ENCODE measurements around the gene KRT1. TPM values are rescaled to one million over a fixed set of nuclear protein-coding genes. Genes with fewer than 3 reads are reported as not detected.
"Not testable (repeated sequence)": the region's sequence is repeated elsewhere in the genome, so short reads cannot be mapped to it uniquely, and the experiment has no call there.

KRT1 gene
- total RNA-seq: 0.16 TPM

DNA sequence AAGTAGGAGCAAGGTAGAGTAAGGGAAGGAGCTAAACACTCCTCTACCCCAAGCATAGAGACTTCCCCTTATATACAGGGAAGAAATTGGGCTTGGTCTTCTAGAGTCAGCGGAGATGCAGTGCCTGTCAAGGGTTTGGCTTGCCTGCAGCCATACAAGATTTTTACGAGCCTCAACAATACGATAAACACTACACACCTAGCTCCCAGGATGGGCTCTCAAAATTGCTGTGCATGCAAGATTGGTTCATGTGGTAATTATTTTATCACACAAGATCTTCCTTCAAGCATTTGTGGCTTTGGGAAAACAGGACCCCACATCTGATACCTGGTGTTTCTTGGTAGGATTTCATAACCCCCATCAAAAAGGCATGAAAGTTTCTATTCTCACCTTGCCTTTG lies at the start of gene KRT1:
KRT1 (minus strand) TSS at position 45 of the 400 bp plus-strand sequence. CDS start 59 bp downstream, outside the sequence.
- no peak for DNase-seq

DNA sequence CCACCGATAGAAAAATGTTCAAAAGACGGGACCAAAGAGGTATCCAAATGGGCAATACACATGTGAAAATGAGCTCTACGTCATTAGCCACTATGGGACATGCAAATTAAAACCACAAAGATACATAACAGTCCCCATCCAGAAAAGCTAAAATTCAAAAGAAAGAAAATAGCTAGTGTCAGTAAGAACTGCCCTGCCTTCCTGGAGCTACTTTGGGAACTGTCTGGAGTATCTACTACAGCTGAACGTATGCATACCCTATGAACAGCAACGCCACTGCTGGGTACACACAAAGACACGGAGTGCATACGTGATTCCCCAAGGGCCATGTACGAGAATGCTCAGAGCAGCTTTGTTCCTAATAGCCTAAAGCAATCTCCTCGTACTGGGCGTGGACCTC lies 48.9 kb upstream of the KRT1 start:
- no peak for DNase-seq

DNA sequence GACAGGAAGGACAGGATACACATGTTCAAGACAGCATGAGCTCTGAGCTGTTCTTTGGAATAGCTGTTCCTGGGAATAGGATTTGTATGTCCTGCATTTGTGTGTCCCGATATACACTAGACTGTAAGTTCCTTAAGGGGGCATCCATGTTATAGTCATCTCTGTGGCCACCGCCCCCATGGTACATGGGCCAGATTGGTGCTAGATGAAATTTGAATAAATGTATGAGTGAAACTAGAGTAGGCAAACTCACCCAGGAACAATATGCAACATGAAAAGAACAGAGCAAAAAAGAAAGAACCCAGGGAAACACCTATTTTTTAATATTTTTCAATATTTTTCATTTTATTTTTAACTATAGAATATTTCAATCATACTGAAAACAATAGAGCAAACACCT lies 48.2 kb upstream of the KRT1 start:
- DNase-seq: no peak

DNA sequence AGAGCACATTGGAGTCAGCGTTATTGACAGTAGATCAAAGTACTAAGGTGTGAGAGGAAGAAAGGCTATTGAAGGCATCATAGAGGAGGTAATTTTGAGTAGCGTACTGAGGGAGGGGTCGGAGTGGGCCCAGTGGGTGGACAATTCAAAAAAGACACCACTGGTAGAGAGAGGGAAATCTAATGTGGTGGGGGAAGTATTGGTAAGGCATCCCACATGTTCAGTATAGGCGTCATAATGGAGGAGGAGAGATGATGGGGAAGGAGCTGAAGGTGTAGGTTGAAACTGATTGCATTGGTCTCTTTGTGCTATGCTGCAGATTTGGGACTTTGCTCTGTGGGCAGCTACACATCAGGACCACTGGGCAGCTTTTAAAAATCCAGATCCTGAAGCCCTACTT lies 46.8 kb upstream of the KRT1 start:
- no peak for DNase-seq

DNA sequence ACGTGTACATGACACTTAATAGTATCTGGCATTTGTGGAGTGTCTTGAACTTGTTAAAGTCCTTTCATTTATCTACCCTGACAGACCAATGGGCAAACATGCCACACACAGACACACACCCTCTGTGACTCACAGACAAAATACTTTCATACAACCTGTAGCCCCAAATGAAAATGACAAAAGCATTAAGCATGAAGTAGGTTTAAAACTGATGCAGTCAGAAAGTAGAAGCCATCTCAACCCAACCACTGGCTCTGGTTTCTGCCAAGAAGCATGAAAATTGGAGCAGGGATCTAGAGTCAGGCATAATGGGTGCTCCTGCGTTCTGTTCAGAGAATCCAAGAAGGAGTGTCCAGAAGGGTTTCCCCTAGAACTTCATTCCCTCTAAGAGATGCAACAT lies 46.2 kb upstream of the KRT1 start:
- DNase-seq: no peak

DNA sequence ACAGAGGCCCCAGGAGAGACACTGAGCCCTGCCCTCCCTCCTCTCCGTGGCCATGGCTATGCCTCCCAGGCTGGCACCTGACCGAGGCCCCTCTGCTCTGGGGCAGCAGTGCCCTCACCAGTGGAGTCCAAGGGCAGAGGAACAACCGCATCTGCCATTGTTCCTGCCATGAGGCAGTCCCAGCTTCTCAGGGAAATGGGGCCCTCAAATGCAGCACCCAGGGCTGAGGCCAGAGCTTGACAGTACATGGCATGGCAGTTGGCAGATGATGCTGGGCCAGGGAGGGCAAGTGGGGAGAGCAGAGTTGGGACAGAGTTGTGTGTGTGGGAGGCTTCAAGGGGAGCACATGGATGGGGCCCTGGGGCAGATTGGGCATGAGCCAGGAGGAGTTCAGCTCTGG lies 44.2 kb upstream of the KRT1 start:
- DNase-seq: no peak

DNA sequence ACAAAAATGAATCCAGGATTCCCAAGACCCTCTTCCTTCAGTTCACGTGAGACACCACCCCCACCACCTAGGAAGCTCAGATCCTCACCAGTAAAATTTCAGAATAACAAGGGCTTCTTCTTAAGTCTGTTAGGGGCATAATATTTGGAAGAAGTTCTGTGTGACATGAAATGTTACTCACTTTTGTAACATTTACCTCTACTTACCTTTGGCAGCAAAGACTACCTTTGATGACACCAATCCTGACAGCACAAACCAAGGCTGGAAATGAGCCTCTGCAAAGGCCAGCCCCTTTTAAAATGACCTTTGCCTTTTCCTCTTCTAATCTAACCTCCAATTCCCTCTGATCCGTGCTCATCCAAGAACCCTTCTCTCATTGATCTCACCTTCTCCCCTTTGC lies 42.5 kb upstream of the KRT1 start:
- DNase-seq: no peak

DNA sequence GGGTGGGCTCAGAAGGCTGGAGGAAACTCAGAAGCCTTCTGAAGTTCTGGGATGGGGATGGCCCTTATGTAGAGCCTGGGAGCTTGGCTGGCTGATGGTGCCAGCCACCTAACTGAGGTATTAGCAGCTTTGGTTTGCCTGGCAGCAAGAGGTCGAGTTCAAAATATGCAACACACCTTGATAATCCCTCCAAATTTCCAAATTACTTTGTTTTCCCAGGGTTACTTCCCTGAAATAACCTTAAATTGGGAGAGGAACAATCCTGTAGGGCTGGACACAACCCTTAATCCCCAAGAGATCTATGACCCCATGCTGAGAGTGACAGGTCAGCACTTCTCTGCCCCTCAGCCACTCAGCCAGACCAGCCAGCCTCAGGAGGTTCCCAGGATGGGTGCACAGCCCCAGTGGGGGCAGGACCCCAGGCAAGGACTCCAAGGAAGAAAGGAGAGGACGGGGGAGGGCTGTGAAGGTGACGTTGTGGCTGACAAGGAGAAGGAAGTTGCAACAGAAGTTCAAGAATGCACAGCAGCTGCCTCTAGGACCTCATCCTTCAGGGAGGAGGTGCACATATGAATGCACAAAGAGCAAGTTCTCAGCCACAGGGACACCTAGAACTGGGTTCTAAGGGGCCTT lies 41.7 kb upstream of the KRT1 start:
- DNase-seq: no peak

DNA sequence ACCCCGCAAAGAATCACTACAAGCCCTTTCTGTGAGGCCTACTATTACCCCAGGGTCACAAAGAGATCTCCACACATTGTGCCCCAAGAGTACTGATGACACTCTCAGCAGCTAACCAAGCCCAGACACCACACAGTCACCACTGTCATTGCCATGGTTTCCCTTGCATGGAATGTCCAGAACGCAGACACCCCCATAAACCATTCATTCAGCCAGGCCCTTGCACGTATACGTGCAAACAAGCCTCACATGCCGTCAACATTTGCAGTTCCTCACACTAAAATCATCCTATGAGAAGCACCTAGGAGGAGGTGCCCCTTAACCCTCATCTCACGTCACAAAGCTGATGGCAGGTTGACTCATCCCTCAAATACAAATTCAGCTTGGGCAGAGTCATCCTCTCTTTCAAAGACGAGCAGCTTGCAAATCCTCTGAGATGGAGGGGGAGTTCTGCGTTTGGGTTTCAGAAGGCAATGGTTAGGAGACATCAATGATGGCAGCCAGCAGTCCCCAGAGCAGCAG lies 40.2 kb upstream of the KRT1 start:
- no peak for DNase-seq

DNA sequence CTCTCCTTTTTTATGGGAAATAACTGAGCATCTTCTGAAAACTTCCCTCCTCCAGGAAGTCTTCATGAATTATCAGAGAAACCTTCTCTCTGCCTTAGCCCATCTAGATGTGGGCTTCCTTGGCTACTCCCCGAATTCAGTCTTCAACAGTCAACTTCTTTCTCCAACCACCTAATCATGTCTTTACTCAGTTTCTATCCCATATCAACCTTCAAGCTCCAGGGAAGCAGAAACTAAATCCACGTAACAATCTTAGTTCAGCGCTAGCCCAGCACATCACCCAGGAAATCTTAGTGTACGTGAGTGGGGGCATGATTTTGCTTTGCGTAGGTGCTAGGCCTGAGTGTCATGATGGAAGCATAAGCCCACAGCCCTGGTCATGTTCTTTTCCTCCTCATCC lies 35.9 kb upstream of the KRT1 start:
- DNase-seq: no peak

DNA sequence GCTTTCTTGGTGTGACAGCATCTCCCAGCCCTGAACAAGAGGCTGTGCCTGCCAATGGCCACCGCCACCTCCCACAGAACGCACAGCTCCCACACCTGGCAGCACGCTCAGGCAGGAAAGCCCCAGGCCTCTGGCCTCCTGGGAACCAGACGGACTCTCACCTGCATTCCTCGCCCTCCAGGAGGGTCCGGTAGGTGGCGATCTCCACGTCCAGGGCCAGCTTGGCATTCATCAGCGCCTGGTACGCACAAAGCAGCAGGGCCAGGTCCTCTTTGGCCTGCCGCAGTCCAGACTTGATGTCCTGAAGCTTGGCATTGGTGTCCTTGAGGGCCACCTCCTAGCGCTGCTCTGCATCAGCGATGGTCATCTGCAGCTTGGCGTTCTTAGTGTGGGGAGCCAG lies 35.2 kb upstream of the KRT1 start:
- DNase-seq: no peak

DNA sequence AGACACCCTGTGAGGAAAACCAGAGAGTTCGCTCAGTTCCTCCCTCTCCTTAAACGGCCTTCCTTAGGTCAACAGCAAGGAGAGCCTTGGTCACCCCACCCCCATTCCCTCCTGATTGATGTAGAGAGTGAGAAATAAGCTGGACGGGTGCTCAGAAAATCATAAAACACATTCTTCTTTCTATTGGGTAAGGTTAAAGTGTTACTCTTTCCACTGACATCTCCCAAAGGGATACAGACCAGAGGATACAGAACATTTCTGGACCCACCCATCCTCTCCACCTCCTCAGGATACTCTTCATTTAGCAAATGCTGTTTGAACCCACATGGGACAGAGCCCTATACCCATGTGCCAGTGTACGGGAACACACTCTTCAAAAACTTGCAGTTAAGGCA lies 34.7 kb upstream of the KRT1 start:
- no peak for DNase-seq

DNA sequence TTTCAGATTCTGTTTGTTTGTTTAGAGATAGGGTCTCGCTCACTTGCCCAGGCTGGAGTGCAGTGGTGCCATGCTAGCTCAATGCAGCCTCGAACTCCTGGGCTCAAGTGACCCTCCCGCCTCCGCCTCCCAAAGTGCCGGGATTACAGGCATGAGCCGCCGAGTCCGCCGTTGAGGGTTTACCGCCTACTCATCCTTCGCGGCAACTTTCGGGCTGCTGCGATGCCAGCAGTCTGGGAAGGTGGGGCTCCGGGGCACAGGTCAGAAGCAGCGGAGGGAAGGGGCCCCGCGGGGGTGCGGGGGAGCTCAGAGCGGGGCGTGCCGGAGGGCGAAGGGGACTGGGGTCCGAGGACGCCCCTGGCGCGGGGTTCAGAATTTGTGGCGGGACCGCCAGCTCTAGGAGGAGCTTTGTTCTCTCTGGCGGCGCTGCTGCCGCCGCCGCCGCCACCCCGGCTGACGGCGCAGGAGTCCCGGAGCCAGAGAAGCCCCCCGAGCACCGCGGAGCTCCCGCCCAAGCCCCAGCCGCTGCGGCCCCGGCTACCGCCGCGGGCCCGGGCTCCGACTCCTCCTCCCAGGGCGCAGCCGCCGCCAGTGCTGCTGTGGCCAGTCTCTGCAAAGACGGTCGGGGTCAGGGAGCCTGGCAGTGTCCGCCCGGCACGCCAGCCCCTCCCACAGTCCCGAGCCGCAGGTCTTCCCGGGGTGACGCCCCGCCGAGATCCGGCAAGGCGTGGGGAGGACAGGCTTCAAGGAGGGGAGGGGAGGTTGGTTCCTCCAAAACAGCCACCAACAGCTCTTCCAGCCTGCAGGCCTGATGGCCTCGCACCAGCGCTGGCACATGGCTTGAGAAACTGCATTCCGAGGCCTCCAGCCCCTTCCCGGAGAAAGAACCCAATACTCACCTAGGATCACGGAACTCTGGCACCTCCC lies 34.0 kb upstream of the KRT1 start:
- DNase-seq: no peak

DNA sequence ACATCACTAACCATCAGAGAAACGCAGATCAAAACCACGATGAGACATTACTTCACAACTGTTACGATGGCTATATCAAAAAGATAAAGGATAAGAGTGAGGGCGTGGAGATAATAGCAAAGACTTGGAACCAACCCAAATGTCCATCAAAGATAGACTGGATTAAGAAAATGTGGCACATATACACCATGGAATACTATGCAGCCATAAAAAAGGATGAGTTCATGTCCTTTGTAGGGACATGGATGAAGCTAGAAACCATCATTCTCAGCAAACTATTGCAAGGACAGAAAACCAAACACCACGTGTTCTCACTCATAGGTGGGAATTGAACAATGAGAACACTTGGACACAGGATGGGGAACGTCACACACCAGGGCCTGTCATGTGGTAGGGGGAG lies 31.9 kb upstream of the KRT1 start:
- not testable (repeated sequence) for DNase-seq

DNA sequence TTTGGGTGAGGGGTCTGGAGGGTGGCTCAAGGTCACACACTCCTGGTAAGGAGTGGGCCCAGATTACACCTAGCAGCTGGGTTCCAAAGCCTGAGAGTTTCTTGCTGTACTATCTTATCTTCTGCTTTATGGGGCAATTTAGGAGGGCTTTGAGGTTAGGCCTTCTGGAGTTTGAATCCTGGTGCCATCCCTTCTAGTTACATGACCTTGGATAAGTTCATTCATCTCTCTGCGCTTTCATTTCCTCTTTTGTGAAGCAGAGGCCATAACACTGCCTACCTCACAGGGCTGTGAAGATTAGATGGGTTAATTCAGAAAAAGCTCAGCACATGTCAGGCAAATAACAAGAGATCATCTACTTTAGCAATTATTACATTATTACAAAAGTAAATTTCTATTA lies 30.5 kb upstream of the KRT1 start:
- DNase-seq: no peak

DNA sequence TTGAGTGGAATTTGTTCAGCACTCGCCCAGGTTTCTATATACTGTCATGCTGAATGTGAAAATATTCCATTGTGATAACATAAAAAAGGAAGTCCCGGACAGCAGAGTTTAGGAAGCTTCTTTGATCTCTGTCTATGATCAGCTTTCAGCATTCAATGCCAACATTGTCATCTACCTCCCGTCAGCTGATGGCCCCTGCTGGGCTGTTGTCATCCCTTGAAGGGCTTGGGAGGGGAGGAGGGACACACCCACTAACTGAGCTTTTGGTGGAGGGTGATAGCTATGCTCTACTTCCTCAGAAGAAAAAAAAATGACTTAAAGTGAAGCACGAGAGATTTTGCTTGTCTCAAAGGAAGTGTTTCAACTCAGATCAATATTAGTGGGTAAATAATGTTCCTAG lies 27.8 kb upstream of the KRT1 start:
- no peak for DNase-seq

DNA sequence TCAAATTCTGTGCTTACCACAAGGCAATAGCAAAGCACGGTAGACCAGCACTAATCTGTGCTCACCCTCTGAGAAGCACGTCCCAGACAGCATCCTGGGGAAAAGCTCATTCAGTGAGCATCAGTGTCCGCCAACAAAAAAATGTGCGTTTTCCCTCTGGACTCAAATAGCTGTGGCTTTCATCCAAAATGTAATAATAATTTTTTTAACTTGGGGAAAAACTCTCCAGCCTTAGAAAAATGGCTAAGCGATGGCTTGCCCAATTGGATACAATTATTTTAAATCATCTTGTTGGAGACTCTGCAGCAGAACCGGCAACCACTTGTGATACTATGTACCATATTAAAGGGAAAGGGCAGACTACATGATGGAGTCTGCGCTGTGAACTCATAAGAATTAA lies 24.3 kb upstream of the KRT1 start:
- DNase-seq: no peak

DNA sequence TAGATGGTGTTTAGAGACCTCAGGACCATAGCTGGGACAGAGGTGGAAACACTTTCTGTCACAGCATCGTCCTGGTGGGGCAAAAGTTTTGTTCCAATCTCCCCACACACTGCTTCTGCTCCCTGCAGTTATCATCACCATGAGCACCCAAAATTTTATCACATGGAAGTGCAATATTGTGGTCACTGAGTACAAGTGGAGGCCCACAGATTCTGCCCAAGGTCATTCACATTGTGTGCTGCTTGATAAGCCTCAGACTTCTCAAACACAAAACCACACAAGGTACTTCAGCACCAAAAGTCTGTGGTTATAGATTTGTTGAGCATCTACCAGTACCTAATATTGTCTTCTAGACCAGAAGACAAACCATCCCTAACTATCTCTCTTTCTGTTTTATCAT lies 23.7 kb upstream of the KRT1 start:
- no peak for DNase-seq

DNA sequence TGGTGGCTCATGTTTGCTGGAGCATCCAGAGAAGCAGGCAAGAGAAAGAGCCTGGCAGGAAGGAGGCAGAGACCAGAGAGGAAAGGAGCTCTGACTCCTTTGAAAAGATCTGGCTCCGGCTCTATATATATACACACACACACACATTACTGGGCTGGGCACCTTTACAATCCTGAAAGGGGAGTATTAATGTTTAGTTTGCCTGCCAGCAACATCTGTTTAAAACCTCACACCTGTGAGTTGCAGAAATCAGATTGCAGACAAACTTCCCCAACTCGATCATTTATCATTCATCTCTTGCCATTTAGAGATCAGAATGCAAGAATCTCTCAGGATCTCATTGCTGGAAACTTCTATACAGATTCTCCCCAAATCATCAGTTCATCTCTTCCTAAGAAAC lies 23.2 kb upstream of the KRT1 start, which contains the start of gene KRT77:
KRT77 (minus strand) TSS at position 101 of the 400 bp plus-strand sequence; CDS start at position 11, 90 bp downstream.
- no peak for DNase-seq

DNA sequence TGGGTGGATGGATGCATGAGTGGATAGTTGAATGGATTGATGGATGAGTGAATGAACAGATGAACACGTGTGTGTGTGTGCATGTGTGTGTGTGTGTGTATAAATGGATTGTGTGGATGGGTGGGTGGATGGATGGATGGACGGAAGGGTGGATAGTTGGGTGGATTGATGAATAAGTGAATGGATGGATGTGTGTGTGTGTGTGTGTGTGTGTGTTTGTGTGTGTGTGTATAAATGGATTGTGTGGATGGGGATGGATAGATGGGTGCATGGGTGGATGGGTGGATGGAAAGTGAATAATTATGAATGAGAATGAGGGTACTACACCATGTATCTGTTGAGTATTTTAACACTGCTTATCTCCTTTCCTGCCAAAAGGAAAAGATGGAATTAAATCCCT lies 22.1 kb upstream of the KRT1 start:
- no peak for DNase-seq

DNA sequence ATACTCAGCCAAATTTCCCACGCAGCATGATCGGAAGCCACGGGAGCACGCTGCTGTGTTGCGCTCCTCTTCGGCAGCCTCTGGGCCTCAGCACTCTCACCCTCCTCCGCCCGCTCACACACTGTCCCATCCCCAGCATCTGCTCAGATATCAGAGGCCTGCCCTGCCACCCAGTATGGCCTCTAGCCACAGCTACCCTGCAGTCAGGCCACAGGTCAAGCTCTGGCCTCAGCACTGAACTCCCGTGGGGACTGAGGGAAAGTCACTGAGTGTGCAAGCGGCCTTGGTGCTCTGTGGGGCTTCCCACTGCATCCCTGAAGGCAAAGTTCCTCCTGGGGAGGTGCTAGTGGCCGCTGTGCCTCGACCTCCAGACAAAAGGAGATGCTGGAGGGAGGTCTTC lies 21.1 kb upstream of the KRT1 start:
- no peak for DNase-seq

DNA sequence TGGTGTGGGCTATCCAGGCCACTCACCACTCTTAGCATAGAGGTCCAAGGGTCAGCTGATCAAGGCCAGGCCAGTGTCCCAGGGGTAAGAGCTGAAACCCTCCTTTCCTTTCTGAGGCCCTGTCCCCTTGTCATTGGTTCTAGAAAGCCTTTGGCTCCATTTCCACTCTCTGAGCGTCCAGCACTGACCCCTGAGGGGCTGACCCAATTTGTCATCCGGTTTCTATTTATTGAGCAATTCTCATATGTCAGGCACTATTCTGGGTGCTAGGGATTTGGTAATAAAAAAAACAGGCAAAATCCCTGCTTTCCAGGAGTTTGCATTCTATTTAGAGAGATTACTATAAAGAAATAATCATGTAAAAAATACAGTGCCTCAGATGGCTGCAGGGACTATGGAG lies 19.8 kb upstream of the KRT1 start:
- DNase-seq: no peak

DNA sequence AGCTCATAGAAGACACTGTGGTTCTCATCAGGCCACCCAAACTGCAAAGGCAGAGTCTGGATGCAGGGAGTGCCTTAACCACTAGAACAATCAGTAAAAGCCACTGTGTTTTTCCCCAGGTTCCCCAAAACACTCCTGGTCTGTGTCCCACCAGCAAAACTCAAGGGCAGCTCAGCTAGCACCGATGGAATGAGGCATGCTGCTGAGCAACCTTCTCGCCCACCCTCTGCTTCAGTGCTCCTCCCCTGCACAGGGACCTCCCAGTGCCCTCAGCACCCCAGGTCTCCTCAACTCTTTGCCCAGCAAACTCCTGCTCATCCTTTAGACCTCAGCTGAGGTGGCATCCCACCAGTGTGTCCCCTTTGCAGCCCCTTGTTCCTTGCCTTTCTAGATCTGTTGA lies 19.2 kb upstream of the KRT1 start:
- no peak for DNase-seq

Data from occipital lobe (tissue), 2 donors.